Neural cell (in vitro differentiated cells): ENCODE data around the gene EIF1B. TPM values are rescaled to one million over a fixed set of nuclear protein-coding genes. Genes with fewer than 3 reads are reported as not detected.

Experiments
- H2AFZ ChIP-seq: fragments of 200-600, 300-800 bp; sonication (generic), shearing (Covaris generic); 2 replicates; pipeline ENCODE4 v1.6.0; 2014; ENCODE audit warnings: low read depth, mild to moderate bottlenecking, antibody characterized with exemption, low read length, moderate library complexity
- H3F3A ChIP-seq: fragments of 200-600 bp; shearing (Covaris generic); 2 replicates; pipeline ENCODE4 v1.6.1; 2016; ENCODE audit warnings: mild to moderate bottlenecking, moderate library complexity, mixed read lengths, antibody characterized with exemption, low read length; ENCODE audit not compliant: insufficient read depth, poor library complexity, severe bottlenecking
- H3K27ac ChIP-seq: fragments of 200-600, 300-800 bp; sonication (generic), shearing (Covaris generic); 2 replicates; pipeline ENCODE4 v1.5.1; 2014; ENCODE audit warnings: mild to moderate bottlenecking, low read length, moderate library complexity
- H3K27me3 ChIP-seq: fragments of 300-800, 200-600 bp; sonication (generic), shearing (Covaris generic); 2 replicates; pipeline ENCODE4 v1.6.0; 2014; ENCODE audit warnings: mild to moderate bottlenecking, low read depth, low read length, moderate library complexity; ENCODE audit not compliant: insufficient read depth
- H3K36me3 ChIP-seq: fragments of 300-800, 200-600 bp; sonication (generic), shearing (Covaris generic); 2 replicates; pipeline ENCODE4 v1.5.1; 2014; ENCODE audit warnings: mild to moderate bottlenecking, antibody characterized with exemption, low read length, moderate library complexity; ENCODE audit not compliant: insufficient read depth
- H3K4me2 ChIP-seq: fragments of 300-800, 200-600 bp; sonication (generic), shearing (Covaris generic); 2 replicates; pipeline ENCODE4 v1.6.0; 2014; ENCODE audit warnings: mild to moderate bottlenecking, low read length
- H3K4me3 ChIP-seq: fragments of 300-800, 200-600 bp; sonication (generic), shearing (Covaris generic); 2 replicates; pipeline ENCODE4 v1.5.1; 2014; ENCODE audit warnings: mild to moderate bottlenecking, low read length, moderate library complexity
- H3K79me2 ChIP-seq: fragments of 200-600 bp; shearing (Covaris generic); replicated peaks from 2 replicates; pipeline ENCODE4 v1.6.0; 2014; ENCODE audit warnings: mild to moderate bottlenecking, low read length, moderate library complexity; ENCODE audit not compliant: insufficient read depth
- H3K9ac ChIP-seq: fragments of 300-800, 200-600 bp; sonication (generic), shearing (Covaris generic); 2 replicates; pipeline ENCODE4 v1.6.1; 2016; ENCODE audit warnings: mild to moderate bottlenecking, low read length, mixed read lengths
- H3K9me2 ChIP-seq: fragments of 200-600 bp; shearing (Covaris generic); 2 replicates; pipeline ENCODE4 v1.6.1; 2016; ENCODE audit warnings: mild to moderate bottlenecking, low read length, mixed read lengths; ENCODE audit not compliant: insufficient read depth
- H3K9me3 ChIP-seq: fragments of 200-600, 300-800 bp; sonication (generic), shearing (Covaris generic); 2 replicates; pipeline ENCODE4 v1.6.1; 2016; ENCODE audit warnings: mild to moderate bottlenecking, mixed run types, low read length, moderate library complexity, mixed read lengths
- H4K20me1 ChIP-seq: fragments of 200-600 bp; shearing (Covaris generic); 2 replicates; pipeline ENCODE4 v1.6.1; 2016; ENCODE audit warnings: mild to moderate bottlenecking, mixed run types; ENCODE audit not compliant: insufficient read depth
- CTCF ChIP-seq: fragments of 450-650 bp; IDR thresholded peaks from 2 replicates; pipeline ENCODE4 v1.5.1; 2014; ENCODE audit warnings: antibody characterized with exemption, mild to moderate bottlenecking, moderate library complexity; ENCODE audit not compliant: poor library complexity, severe bottlenecking
- EP300 ChIP-seq: fragments of 450-650 bp; conservative IDR thresholded peaks from 2 replicates; pipeline ENCODE4 v1.6.1; 2014; ENCODE audit warnings: antibody characterized with exemption, mild to moderate bottlenecking, moderate library complexity; ENCODE audit not compliant: poor library complexity, severe bottlenecking
- EZH2 ChIP-seq: fragments of 200-600, 300-800 bp; shearing (Covaris generic), sonication (generic); IDR thresholded peaks from 2 replicates; pipeline ENCODE4 v1.6.1; 2014; ENCODE audit warnings: antibody characterized with exemption, low read length, borderline replicate concordance, mild to moderate bottlenecking; ENCODE audit not compliant: insufficient read depth, poor library complexity, severe bottlenecking
- MXI1 ChIP-seq: fragments of 450-650 bp; conservative IDR thresholded peaks from 2 replicates; pipeline ENCODE4 v1.6.1; 2014; ENCODE audit warnings: antibody characterized with exemption, mild to moderate bottlenecking; ENCODE audit not compliant: poor library complexity, severe bottlenecking
- POLR2AphosphoS5 ChIP-seq: IDR thresholded peaks from 2 replicates; pipeline ENCODE4 v1.6.1; 2012
- RAD21 ChIP-seq: fragments of 450-650 bp; conservative IDR thresholded peaks from 2 replicates; pipeline ENCODE4 v1.6.1; 2014; ENCODE audit warnings: antibody characterized with exemption, mild to moderate bottlenecking, moderate library complexity
- SMC3 ChIP-seq: fragments of 450-650 bp; conservative IDR thresholded peaks from 2 replicates; pipeline ENCODE4 v1.6.1; 2014; ENCODE audit warnings: antibody characterized with exemption, mild to moderate bottlenecking, moderate library complexity; ENCODE audit not compliant: poor library complexity
- TAF1 ChIP-seq: IDR thresholded peaks from 2 replicates; pipeline ENCODE4 v1.6.1; 2012; ENCODE audit warnings: low read depth
- polyA plus RNA-seq: library from polyadenylated mRNA; depleted of rRNA; stranded (reverse); fragments of >200 nt; gene quantifications from 2 replicates; pipeline ENCODE4 v1.2.3, GENCODE V29; 2014
- TF ChIP-seq, protein P1 (sequence below): IDR thresholded peaks from 2 replicates; pipeline ENCODE4 v1.6.1; 2012; ENCODE audit warnings: borderline replicate concordance

Gene EIF1B
- polyA plus RNA-seq, 1 donor from 2014 or later, result 88.0 TPM

DNA sequence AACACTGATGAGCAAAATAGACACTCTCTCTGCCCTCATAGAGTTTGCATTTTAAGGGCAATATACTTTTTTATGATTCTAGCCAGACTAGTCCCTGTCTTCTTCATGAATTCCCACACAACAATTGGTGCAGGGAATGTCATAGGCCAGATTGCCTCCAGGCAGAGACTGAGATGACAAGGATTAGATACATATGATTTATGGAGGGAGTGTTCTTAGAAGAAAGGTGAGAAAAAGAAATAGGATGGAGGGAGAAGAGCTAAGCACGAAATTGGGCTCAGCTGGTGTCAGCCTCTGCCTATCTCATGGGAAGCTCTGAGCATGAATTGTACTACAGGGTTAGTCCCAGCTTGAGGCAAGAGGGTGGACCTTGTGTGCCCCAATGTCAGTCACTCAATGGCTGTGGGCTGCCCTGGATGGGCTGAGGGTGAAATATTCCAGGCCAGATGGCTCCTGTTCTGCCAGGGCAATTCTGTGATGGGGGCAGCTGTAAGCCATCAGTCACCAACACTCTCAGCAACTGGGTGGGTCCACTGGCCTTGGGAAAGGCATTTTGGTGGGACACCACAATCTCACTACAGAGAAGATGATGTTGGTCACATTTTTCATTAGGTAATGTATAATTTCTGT lies 31.1 kb downstream of the EIF1B start:
- no peaks in the 10 kb centered on the region for H3K36me3 ChIP-seq
- no peak overlapping the region for H3K4me2 ChIP-seq
- no peaks in the 10 kb centered on the region for H3K9me2 ChIP-seq
- TF ChIP-seq TAF1 (no peak), SMC3 (no peak), EZH2 (no peak), RAD21 (no peak), CTCF (no peak), MXI1 (no peak), POLR2AphosphoS5 (no peak), EP300 (no peak)
- TF ChIP-seq, protein P1, sequence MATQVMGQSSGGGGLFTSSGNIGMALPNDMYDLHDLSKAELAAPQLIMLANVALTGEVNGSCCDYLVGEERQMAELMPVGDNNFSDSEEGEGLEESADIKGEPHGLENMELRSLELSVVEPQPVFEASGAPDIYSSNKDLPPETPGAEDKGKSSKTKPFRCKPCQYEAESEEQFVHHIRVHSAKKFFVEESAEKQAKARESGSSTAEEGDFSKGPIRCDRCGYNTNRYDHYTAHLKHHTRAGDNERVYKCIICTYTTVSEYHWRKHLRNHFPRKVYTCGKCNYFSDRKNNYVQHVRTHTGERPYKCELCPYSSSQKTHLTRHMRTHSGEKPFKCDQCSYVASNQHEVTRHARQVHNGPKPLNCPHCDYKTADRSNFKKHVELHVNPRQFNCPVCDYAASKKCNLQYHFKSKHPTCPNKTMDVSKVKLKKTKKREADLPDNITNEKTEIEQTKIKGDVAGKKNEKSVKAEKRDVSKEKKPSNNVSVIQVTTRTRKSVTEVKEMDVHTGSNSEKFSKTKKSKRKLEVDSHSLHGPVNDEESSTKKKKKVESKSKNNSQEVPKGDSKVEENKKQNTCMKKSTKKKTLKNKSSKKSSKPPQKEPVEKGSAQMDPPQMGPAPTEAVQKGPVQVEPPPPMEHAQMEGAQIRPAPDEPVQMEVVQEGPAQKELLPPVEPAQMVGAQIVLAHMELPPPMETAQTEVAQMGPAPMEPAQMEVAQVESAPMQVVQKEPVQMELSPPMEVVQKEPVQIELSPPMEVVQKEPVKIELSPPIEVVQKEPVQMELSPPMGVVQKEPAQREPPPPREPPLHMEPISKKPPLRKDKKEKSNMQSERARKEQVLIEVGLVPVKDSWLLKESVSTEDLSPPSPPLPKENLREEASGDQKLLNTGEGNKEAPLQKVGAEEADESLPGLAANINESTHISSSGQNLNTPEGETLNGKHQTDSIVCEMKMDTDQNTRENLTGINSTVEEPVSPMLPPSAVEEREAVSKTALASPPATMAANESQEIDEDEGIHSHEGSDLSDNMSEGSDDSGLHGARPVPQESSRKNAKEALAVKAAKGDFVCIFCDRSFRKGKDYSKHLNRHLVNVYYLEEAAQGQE, result no peak
- no peaks in the 10 kb centered on the region for H3K9me3 ChIP-seq
- H3F3A ChIP-seq, result no peaks in the 10 kb centered on the region
- no peak overlapping the region for H2AFZ ChIP-seq
- no peak overlapping the region for H3K27ac ChIP-seq
- H3K79me2 ChIP-seq, result no peaks in the 10 kb centered on the region
- no peak overlapping the region for H3K9ac ChIP-seq
- H3K4me3 ChIP-seq, result no peak overlapping the region
- H3K27me3 ChIP-seq, result no peaks in the 10 kb centered on the region
- no peaks in the 10 kb centered on the region for H4K20me1 ChIP-seq

DNA sequence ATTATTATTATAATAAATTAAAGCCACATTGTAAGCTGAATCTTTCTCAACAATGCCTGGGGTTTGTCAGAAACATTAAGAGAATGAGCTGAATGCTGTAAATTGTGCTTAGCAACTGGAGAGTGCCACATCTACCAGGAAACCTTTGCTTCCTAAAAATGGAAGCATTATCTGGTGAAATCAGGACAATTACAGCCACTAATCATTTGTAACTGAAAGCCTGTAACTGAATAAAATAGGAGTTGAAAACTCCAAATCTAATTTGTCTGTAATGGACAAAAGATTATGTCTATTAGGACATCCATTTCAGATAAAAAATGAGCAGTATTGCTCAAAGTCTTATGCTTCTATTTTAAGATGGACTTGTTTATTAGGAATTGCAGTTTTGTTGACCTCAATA lies 32.2 kb downstream of the EIF1B start:
- Histone ChIP-seq H3K27me3 (no peaks in the 10 kb centered on the region), H4K20me1 (no peaks in the 10 kb centered on the region), H2AFZ (no peak overlapping the region), H3K9me3 (no peaks in the 10 kb centered on the region), H3K9me2 (no peaks in the 10 kb centered on the region), H3K36me3 (no peaks in the 10 kb centered on the region), H3F3A (no peaks in the 10 kb centered on the region), H3K79me2 (no peaks in the 10 kb centered on the region), H3K9ac (no peak overlapping the region), H3K27ac (no peak overlapping the region), H3K4me2 (no peak overlapping the region), H3K4me3 (no peak overlapping the region)
- no peak for TF ChIP-seq CTCF
- no peak for TF ChIP-seq RAD21
- TF ChIP-seq MXI1, result no peak
- TF ChIP-seq TAF1, result no peak
- TF ChIP-seq EP300, result no peak
- TF ChIP-seq, protein P1, result no peak
- no peak for TF ChIP-seq POLR2AphosphoS5
- TF ChIP-seq SMC3, result no peak
- TF ChIP-seq EZH2, result no peak
